HepG2 (cell line): ENCODE measurements around the gene KIAA1755. TPM values are rescaled to one million over a fixed set of nuclear protein-coding genes. Genes with fewer than 3 reads are reported as not detected.

Experiments
- ADNP ChIP-seq: sonication (generic); formaldehyde crosslinking; IDR thresholded peaks from 2 replicates; pipeline ENCODE4 v1.4.0; 2020; ENCODE audit warnings: missing genetic modification reagents
- CBX5 ChIP-seq: sonication (generic); formaldehyde crosslinking; IDR thresholded peaks from 2 replicates; pipeline ENCODE4 v1.4.0; 2020; ENCODE audit warnings: missing genetic modification reagents, borderline replicate concordance
- CCDC6 ChIP-seq: sonication (generic); formaldehyde crosslinking; IDR thresholded peaks from 2 replicates; pipeline ENCODE4 v1.8.1; 2022; ENCODE audit warnings: mild to moderate bottlenecking, missing genetic modification reagents, moderate library complexity
- DR1 ChIP-seq: sonication (generic); formaldehyde crosslinking; IDR thresholded peaks from 2 replicates; pipeline ENCODE4 v1.8.0; 2021; ENCODE audit warnings: mild to moderate bottlenecking, missing genetic modification reagents, inconsistent platforms
- HHEX ChIP-seq: IDR thresholded peaks from 2 replicates; pipeline ENCODE4 v1.6.1; 2016; ENCODE audit warnings: control low read depth
- HNF4A ChIP-seq: sonication (generic); formaldehyde crosslinking; IDR thresholded peaks from 2 replicates; pipeline ENCODE4 v1.4.0; 2020; ENCODE audit warnings: missing genetic modification reagents
- ISX ChIP-seq: sonication (generic); formaldehyde crosslinking; conservative IDR thresholded peaks from 2 replicates; pipeline ENCODE4 v1.5.0; 2020; ENCODE audit warnings: missing genetic modification reagents
- MED8 ChIP-seq: sonication (generic); formaldehyde crosslinking; IDR thresholded peaks from 2 replicates; pipeline ENCODE4 v1.8.1; 2023; ENCODE audit warnings: mild to moderate bottlenecking, missing genetic modification reagents; ENCODE audit not compliant: insufficient replicate concordance
- MIER2 ChIP-seq: IDR thresholded peaks from 2 replicates; pipeline ENCODE4 v1.6.1; 2016; ENCODE audit warnings: missing biosample characterization, missing genetic modification reagents
- NCOA1 ChIP-seq: sonication (generic); formaldehyde crosslinking; IDR thresholded peaks from 2 replicates; pipeline ENCODE4 v1.9.0; 2021; ENCODE audit warnings: missing genetic modification reagents
- NRL ChIP-seq: sonication (generic); formaldehyde crosslinking; IDR thresholded peaks from 2 replicates; pipeline ENCODE4 v1.5.0; 2020; ENCODE audit warnings: missing genetic modification reagents, mild to moderate bottlenecking, moderate library complexity, borderline replicate concordance
- PHF5A ChIP-seq: IDR thresholded peaks from one replicate; pipeline ENCODE4 v1.6.1; 2018; ENCODE audit warnings: low read depth, missing genetic modification reagents; ENCODE audit not compliant: unreplicated experiment
- POLR2AphosphoS5 ChIP-seq: IDR thresholded peaks from 2 replicates; pipeline ENCODE4 v1.6.1; 2012; ENCODE audit warnings: low read depth, low read length
- POLR2G ChIP-seq: fragments of 200-400 bp; formaldehyde crosslinking; IDR thresholded peaks from 2 replicates; pipeline ENCODE4 v1.6.1; 2018; ENCODE audit warnings: mild to moderate bottlenecking, low read depth, low read length, moderate library complexity
- PPARG ChIP-seq: conservative IDR thresholded peaks from 2 replicates; pipeline ENCODE4 v1.6.1; 2016; ENCODE audit warnings: missing biosample characterization, missing genetic modification reagents
- RAD21 ChIP-seq: fragments of 450-650 bp; formaldehyde crosslinking; IDR thresholded peaks from 2 replicates; pipeline ENCODE4 v1.5.0; 2020; ENCODE audit warnings: mild to moderate bottlenecking
- SMC3 ChIP-seq: IDR thresholded peaks from 2 replicates; pipeline ENCODE4 v1.6.1; 2011; ENCODE audit warnings: low read length, improper control_type of control experiment
- SRF ChIP-seq: IDR thresholded peaks from 2 replicates; pipeline ENCODE4 v1.6.1; 2011; ENCODE audit warnings: mild to moderate bottlenecking, low read depth, low read length, moderate library complexity
- ZFY ChIP-seq: sonication (generic); formaldehyde crosslinking; IDR thresholded peaks from 2 replicates; pipeline ENCODE4 v1.4.0; 2020; ENCODE audit warnings: missing genetic modification reagents
- ZNF251 ChIP-seq: sonication (generic); formaldehyde crosslinking; IDR thresholded peaks from 2 replicates; pipeline ENCODE4 v1.9.0; 2021; ENCODE audit warnings: mild to moderate bottlenecking, missing genetic modification reagents
- ZNF256 ChIP-seq: sonication (generic); formaldehyde crosslinking; conservative IDR thresholded peaks from 2 replicates; pipeline ENCODE4 v1.4.0; 2020; ENCODE audit warnings: missing genetic modification reagents
- ZNF572 ChIP-seq: sonication (generic); formaldehyde crosslinking; IDR thresholded peaks from 2 replicates; pipeline ENCODE4 v1.5.1; 2020; ENCODE audit warnings: mild to moderate bottlenecking, missing genetic modification reagents
- ZNF614 ChIP-seq: IDR thresholded peaks from 2 replicates; pipeline ENCODE4 v1.6.1; 2018; ENCODE audit warnings: missing biosample characterization, missing genetic modification reagents, inconsistent platforms, borderline replicate concordance
- ZNF674 ChIP-seq: sonication (generic); formaldehyde crosslinking; IDR thresholded peaks from 2 replicates; pipeline ENCODE4 v1.5.0; 2020; ENCODE audit warnings: low read depth, mild to moderate bottlenecking, missing genetic modification reagents
- polyA plus RNA-seq, 8 experiments: library from polyadenylated mRNA; depleted of rRNA in 3 of 8; stranded (reverse) in 7 of 8; unstranded in 1 of 8; fragments of >200 nt; fragmentation: Illumina TruSeq in 4 of 8; extraction: Trizol in 4 of 8; gene quantifications; 2 replicates each; pipeline versions ENCODE4 v1.2.1 to v1.2.3, GENCODE V29; 2011 to 2016; ENCODE audit warnings: low read depth in 4 of 8, missing spikeins in 1 of 8, mixed read lengths in 1 of 8; ENCODE audit not compliant: insufficient read depth in 1 of 8
- total RNA-seq, 5 experiments: library from RNA; depleted of rRNA; stranded (reverse); fragments of >200 nt; fragmentation: Illumina TruSeq; extraction: Trizol; gene quantifications; 2 replicates each; pipeline ENCODE4 v1.2.3, GENCODE V29; 2016; ENCODE audit warnings: low read depth in 1 of 5
- TF ChIP-seq, protein P1 (sequence below): sonication (generic); formaldehyde crosslinking; IDR thresholded peaks from 2 replicates; pipeline ENCODE4 v1.8.0; 2023; ENCODE audit warnings: mild to moderate bottlenecking, missing genetic modification reagents
- TF ChIP-seq, protein P2 (sequence below): sonication (generic); formaldehyde crosslinking; IDR thresholded peaks from 2 replicates; pipeline ENCODE4 v1.4.0; 2020; ENCODE audit warnings: mild to moderate bottlenecking, missing genetic modification reagents
- TF ChIP-seq, protein P3 (sequence below): sonication (generic); formaldehyde crosslinking; IDR thresholded peaks from 2 replicates; pipeline ENCODE4 v1.8.0; 2022; ENCODE audit warnings: mild to moderate bottlenecking, missing genetic modification reagents; ENCODE audit not compliant: insufficient replicate concordance

Gene KIAA1755
- total and polyA plus RNA-seq, 2 of the 13 experiments (the other 11 are each of a cell fraction or from before 2014, with no cell fraction given) = 0.04 TPM; not detected in 1

- TF ChIP-seq, protein P1, sequence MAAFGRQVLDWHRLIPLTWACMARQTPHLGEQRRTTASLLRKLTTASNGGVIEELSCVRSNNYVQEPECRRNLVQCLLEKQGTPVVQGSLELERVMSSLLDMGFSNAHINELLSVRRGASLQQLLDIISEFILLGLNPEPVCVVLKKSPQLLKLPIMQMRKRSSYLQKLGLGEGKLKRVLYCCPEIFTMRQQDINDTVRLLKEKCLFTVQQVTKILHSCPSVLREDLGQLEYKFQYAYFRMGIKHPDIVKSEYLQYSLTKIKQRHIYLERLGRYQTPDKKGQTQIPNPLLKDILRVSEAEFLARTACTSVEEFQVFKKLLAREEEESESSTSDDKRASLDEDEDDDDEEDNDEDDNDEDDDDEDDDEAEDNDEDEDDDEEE (CRISPR knock-in tag) = no peak
- TF ChIP-seq NRL (CRISPR knock-in tag) (no peak), POLR2AphosphoS5 (no peak), ZNF251 (CRISPR knock-in tag) (no peak), MIER2 (CRISPR knock-in tag) (0 out of 2 replicates have a peak, but pooled peaks have one; percentile 38), ZFY (CRISPR knock-in tag) (no peak), PHF5A (no peak), CCDC6 (CRISPR knock-in tag) (no peak), ADNP (no peak), HHEX (CRISPR knock-in tag) (no peak; the same call in 1 of the 2 replicates), DR1 (no peak), ZNF572 (CRISPR knock-in tag) (peak; percentile 43; the same call in 1 of the 2 replicates), ZNF256 (CRISPR knock-in tag) (no peak), MED8 (CRISPR knock-in tag) (no peak), ISX (CRISPR knock-in tag) (no peak), ZNF674 (no peak), HNF4A (CRISPR knock-in tag) (peak; percentile 7; the same call in 1 of the 2 replicates), CBX5 (CRISPR knock-in tag) (no peak), NCOA1 (CRISPR knock-in tag) (no peak), POLR2G (no peak), PPARG (CRISPR knock-in tag) (no peak), RAD21 (CRISPR knock-in tag) (peak; percentile 77), SMC3 (peak; percentile 91), ZNF614 (CRISPR knock-in tag) (peak; percentile 51; the same call in 1 of the 2 replicates), SRF (no peak)
- TF ChIP-seq, protein P2, sequence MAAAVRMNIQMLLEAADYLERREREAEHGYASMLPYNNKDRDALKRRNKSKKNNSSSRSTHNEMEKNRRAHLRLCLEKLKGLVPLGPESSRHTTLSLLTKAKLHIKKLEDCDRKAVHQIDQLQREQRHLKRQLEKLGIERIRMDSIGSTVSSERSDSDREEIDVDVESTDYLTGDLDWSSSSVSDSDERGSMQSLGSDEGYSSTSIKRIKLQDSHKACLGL (CRISPR knock-in tag) = 0 out of 2 replicates have a peak, but pooled peaks have one; percentile 52
- TF ChIP-seq, protein P3, sequence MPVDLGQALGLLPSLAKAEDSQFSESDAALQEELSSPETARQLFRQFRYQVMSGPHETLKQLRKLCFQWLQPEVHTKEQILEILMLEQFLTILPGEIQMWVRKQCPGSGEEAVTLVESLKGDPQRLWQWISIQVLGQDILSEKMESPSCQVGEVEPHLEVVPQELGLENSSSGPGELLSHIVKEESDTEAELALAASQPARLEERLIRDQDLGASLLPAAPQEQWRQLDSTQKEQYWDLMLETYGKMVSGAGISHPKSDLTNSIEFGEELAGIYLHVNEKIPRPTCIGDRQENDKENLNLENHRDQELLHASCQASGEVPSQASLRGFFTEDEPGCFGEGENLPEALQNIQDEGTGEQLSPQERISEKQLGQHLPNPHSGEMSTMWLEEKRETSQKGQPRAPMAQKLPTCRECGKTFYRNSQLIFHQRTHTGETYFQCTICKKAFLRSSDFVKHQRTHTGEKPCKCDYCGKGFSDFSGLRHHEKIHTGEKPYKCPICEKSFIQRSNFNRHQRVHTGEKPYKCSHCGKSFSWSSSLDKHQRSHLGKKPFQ (CRISPR knock-in tag) = no peak
Observed at GRCh38 chr20:38222231-38222922, 38.2 kb downstream of the KIAA1755 start (continued).
